ENCODE results near the gene ZNF79.

The ZNF79 gene

GRCh38 chr9:127430415-127430814 lies 6.2 kb downstream of the ZNF79 start:
- DNase-seq, result no peak

GRCh38 chr9:127437497-127438264 lies 13.5 kb downstream of the ZNF79 start:
- DNase-seq, result no peak

- no peak for DNase-seq
Observed at GRCh38 chr9:127438394-127438793, 14.2 kb downstream of the ZNF79 start.

GRCh38 chr9:127444283-127444920 lies 20.2 kb downstream of the ZNF79 start:
- no peak for DNase-seq

GRCh38 chr9:127444921-127445850 lies 21.0 kb downstream of the ZNF79 start:
- no peak for DNase-seq

- DNase-seq, result no peak
Observed at GRCh38 chr9:127445851-127446712, 21.9 kb downstream of the ZNF79 start.

- no peak for DNase-seq
Observed at GRCh38 chr9:127446713-127447415, 22.7 kb downstream of the ZNF79 start.

GRCh38 chr9:127447416-127448111 lies 23.4 kb downstream of the ZNF79 start:
- DNase-seq, result no peak

GRCh38 chr9:127448112-127448805 lies 24.1 kb downstream of the ZNF79 start:
- no peak for DNase-seq

- no peak for DNase-seq
Observed at GRCh38 chr9:127449332-127449966, 25.3 kb downstream of the ZNF79 start.

GRCh38 chr9:127450243-127450760 lies 26.1 kb downstream of the ZNF79 start:
- DNase-seq, result no peak

GRCh38 chr9:127450830-127451607 lies 26.8 kb downstream of the ZNF79 start, which contains the start of the genes LRSAM1 and RPL12:
Gene LRSAM1 (plus strand): TSS chr9:127451510. CDS start chr9:127454528, 3,018 bp downstream.
Gene RPL12 (minus strand): TSS chr9:127451406. CDS start chr9:127451317, 89 bp downstream.
- DNase-seq, result peak; percentile 54

GRCh38 chr9:127451608-127451857 lies 27.4 kb downstream of the ZNF79 start:
- DNase-seq, result no peak

- no peak for DNase-seq
Observed at GRCh38 chr9:127451858-127452656, 27.9 kb downstream of the ZNF79 start.

- DNase-seq, result no peak
Observed at GRCh38 chr9:127452691-127453090, 28.5 kb downstream of the ZNF79 start.

- DNase-seq, result no peak
Observed at GRCh38 chr9:127455324-127455992, 31.3 kb downstream of the ZNF79 start.

GRCh38 chr9:127457191-127457878 lies 33.2 kb downstream of the ZNF79 start:
- no peak for DNase-seq

Data from NCI-H1436 treated with DMSO at 0.1 percent for 48 hours (cell line).